HG02852 (cell line): ENCODE data around the gene SGMS1.
"Not testable (repeated sequence)": the region's sequence is repeated elsewhere in the genome, so short reads cannot be mapped to it uniquely, and the experiment has no call there.

Experiments
- ATAC-seq: cut with Tn5 transposase; IDR thresholded peaks from one replicate; pipeline ENCODE4 v1.9.1; 2021; ENCODE audit warnings: mild to moderate bottlenecking, moderate library complexity; ENCODE audit not compliant: unreplicated experiment

The SGMS1 gene

GRCh38 chr10:50355693-50356480 is 267.9 kb downstream of the SGMS1 start:
- ATAC-seq = not testable (repeated sequence)

- no peak for ATAC-seq
Measured at GRCh38 chr10:50351483-50352146, 272.1 kb downstream of the SGMS1 start.

GRCh38 chr10:50350366-50350765 is 273.4 kb downstream of the SGMS1 start:
- ATAC-seq = no peak

GRCh38 chr10:50349554-50349953 is 274.2 kb downstream of the SGMS1 start:
- no peak for ATAC-seq

GRCh38 chr10:50347394-50347802 is 276.4 kb downstream of the SGMS1 start:
- peak; percentile 93 for ATAC-seq

- ATAC-seq = no peak
Measured at GRCh38 chr10:50346942-50347341, 276.8 kb downstream of the SGMS1 start.

GRCh38 chr10:50345545-50345944 is 278.2 kb downstream of the SGMS1 start:
- no peak for ATAC-seq

GRCh38 chr10:50343702-50344331 is 279.9 kb downstream of the SGMS1 start:
- no peak for ATAC-seq

- ATAC-seq = no peak
Measured at GRCh38 chr10:50341987-50342386, 281.8 kb downstream of the SGMS1 start.

GRCh38 chr10:50336140-50336539 is 287.6 kb downstream of the SGMS1 start:
- peak; percentile 52 for ATAC-seq

- no peak for ATAC-seq
Measured at GRCh38 chr10:50335397-50335796, 288.4 kb downstream of the SGMS1 start.

GRCh38 chr10:50334273-50334672 is 289.5 kb downstream of the SGMS1 start:
- ATAC-seq = no peak

- ATAC-seq = no peak
Measured at GRCh38 chr10:50333872-50334271, 289.9 kb downstream of the SGMS1 start.

GRCh38 chr10:50332108-50332842 is 291.5 kb downstream of the SGMS1 start:
- ATAC-seq = no peak

GRCh38 chr10:50331486-50331885 is 292.3 kb downstream of the SGMS1 start:
- no peak for ATAC-seq

GRCh38 chr10:50326757-50327701 is 296.7 kb downstream of the SGMS1 start:
- no peak for ATAC-seq

- ATAC-seq = no peak
Measured at GRCh38 chr10:50326172-50326555, 297.6 kb downstream of the SGMS1 start.

GRCh38 chr10:50325449-50326171 is 298.1 kb downstream of the SGMS1 start:
- ATAC-seq = peak; percentile 80

- ATAC-seq = no peak
Measured at GRCh38 chr10:50324680-50325393, 298.9 kb downstream of the SGMS1 start.
